PC-9 (cell line): Measurements from ENCODE around the gene SARNP.

ENCODE experiments used
- EZH2 ChIP-seq: fragments of 200-600 bp; sonication (generic); IDR thresholded peaks from 2 replicates; pipeline ENCODE4 v1.8.0; 2017; ENCODE audit warnings: antibody characterized with exemption, low read depth
- TF ChIP-seq, protein P1 (sequence below): fragments of 200-600 bp; sonication (generic); conservative IDR thresholded peaks from 2 replicates; pipeline ENCODE4 v1.6.1; 2017; ENCODE audit warnings: mixed run types, antibody characterized with exemption, mild to moderate bottlenecking, moderate library complexity

DNA sequence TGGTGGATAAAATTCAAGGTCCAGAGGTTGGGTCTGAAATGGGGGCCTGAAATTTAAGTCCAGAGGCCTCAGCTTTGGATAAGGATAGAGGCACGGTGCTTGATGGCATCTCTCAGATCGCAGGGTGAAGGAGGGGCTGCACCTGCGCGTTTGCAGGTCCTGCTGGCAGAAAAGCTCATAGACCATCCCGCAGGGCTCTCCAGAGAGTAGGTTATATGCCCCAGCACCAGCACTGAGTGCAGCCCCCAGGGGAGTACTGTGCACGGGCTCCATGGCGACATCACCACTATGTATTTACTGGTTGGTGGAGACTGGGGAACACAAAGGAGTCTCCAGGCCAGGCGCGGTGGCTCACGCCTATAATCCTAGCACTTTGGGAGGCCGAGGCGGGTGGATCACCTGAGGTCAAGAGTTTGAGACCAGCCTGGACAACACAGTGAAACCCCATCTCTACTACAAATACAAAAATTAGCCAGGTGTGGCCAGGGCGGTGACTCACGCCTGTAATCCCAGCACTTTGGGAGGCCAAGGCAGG lies 84.4 kb downstream of the SARNP start:
- TF ChIP-seq, protein P1, sequence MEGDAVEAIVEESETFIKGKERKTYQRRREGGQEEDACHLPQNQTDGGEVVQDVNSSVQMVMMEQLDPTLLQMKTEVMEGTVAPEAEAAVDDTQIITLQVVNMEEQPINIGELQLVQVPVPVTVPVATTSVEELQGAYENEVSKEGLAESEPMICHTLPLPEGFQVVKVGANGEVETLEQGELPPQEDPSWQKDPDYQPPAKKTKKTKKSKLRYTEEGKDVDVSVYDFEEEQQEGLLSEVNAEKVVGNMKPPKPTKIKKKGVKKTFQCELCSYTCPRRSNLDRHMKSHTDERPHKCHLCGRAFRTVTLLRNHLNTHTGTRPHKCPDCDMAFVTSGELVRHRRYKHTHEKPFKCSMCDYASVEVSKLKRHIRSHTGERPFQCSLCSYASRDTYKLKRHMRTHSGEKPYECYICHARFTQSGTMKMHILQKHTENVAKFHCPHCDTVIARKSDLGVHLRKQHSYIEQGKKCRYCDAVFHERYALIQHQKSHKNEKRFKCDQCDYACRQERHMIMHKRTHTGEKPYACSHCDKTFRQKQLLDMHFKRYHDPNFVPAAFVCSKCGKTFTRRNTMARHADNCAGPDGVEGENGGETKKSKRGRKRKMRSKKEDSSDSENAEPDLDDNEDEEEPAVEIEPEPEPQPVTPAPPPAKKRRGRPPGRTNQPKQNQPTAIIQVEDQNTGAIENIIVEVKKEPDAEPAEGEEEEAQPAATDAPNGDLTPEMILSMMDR = no peak
- no peak for TF ChIP-seq EZH2
